ENCODE measurements around the gene PFKFB3.
"Not testable (repeated sequence)": the region's sequence is repeated elsewhere in the genome, so short reads cannot be mapped to it uniquely, and the experiment has no call there.

PFKFB3 gene

GRCh38 chr10:6202684-6203330, at the start of gene PFKFB3:
Gene PFKFB3 (plus strand): TSS chr10:6202932. CDS start chr10:6203261, 329 bp downstream.
- DNase-seq = peak; percentile 89

- DNase-seq = no peak
Observed at GRCh38 chr10:6153845-6154244, 48.9 kb upstream of the PFKFB3 start.

GRCh38 chr10:6154566-6154965, 48.2 kb upstream of the PFKFB3 start:
- DNase-seq = no peak

GRCh38 chr10:6158276-6158675, 44.5 kb upstream of the PFKFB3 start:
- no peak for DNase-seq

GRCh38 chr10:6161921-6162320, 40.8 kb upstream of the PFKFB3 start:
- no peak for DNase-seq

GRCh38 chr10:6162589-6163356, 40.0 kb upstream of the PFKFB3 start:
- no peak for DNase-seq

- peak; percentile 93 for DNase-seq
Observed at GRCh38 chr10:6163364-6164270, 39.1 kb upstream of the PFKFB3 start.

GRCh38 chr10:6164271-6165095, 38.2 kb upstream of the PFKFB3 start:
- DNase-seq = no peak

GRCh38 chr10:6165221-6165725, 37.5 kb upstream of the PFKFB3 start:
- DNase-seq = no peak

- DNase-seq = not testable (repeated sequence)
Observed at GRCh38 chr10:6165933-6166332, 36.8 kb upstream of the PFKFB3 start.

- no peak for DNase-seq
Observed at GRCh38 chr10:6167456-6167855, 35.3 kb upstream of the PFKFB3 start.

GRCh38 chr10:6168084-6168483, 34.6 kb upstream of the PFKFB3 start:
- DNase-seq = no peak

- no peak for DNase-seq
Observed at GRCh38 chr10:6170638-6171037, 32.1 kb upstream of the PFKFB3 start.

- DNase-seq = peak; percentile 13
Observed at GRCh38 chr10:6171881-6172695, 30.6 kb upstream of the PFKFB3 start.

GRCh38 chr10:6173203-6173602, 29.5 kb upstream of the PFKFB3 start:
- peak; percentile 70 for DNase-seq

GRCh38 chr10:6174201-6174874, 28.4 kb upstream of the PFKFB3 start:
- no peak for DNase-seq

GRCh38 chr10:6175329-6176055, 27.2 kb upstream of the PFKFB3 start:
- DNase-seq = no peak

GRCh38 chr10:6176691-6177231, 26.0 kb upstream of the PFKFB3 start:
- no peak for DNase-seq

- no peak for DNase-seq
Observed at GRCh38 chr10:6177880-6178281, 24.9 kb upstream of the PFKFB3 start.

GRCh38 chr10:6178581-6178980, 24.2 kb upstream of the PFKFB3 start:
- DNase-seq = no peak

All from CD4-positive, alpha-beta T cell treated with Interleukin-21 for 1 hour (primary cell).